Hepatocyte (in vitro differentiated cells): ENCODE results near the gene TNFRSF14. TPM values are rescaled to one million over a fixed set of nuclear protein-coding genes. Genes with fewer than 3 reads are reported as not detected.

Experiments used
- DNase-seq: peaks from one replicate; pipeline ENCODE4 v3.0.0-alpha.2; 2016; ENCODE audit warnings: low spot score
- H2AFZ ChIP-seq: fragments of 200-600 bp; sonication (generic); 2 replicates; pipeline ENCODE4 v1.6.0; 2016; ENCODE audit warnings: antibody characterized with exemption, mild to moderate bottlenecking
- H3K27ac ChIP-seq: fragments of 200-600 bp; sonication (generic); 2 replicates; pipeline ENCODE4 v1.5.1; 2016; ENCODE audit warnings: mild to moderate bottlenecking
- H3K27me3 ChIP-seq: fragments of 200-600 bp; sonication (generic); 2 replicates; pipeline ENCODE4 v1.6.1; 2016
- H3K36me3 ChIP-seq: fragments of 200-600 bp; sonication (generic); replicated peaks from 2 replicates; pipeline ENCODE4 v1.5.1; 2016; ENCODE audit warnings: low read depth; ENCODE audit not compliant: insufficient read depth
- H3K4me1 ChIP-seq: fragments of 200-600 bp; sonication (generic); 2 replicates; pipeline ENCODE4 v1.5.1; 2016; ENCODE audit warnings: mild to moderate bottlenecking, moderate library complexity; ENCODE audit not compliant: insufficient read depth
- H3K4me2 ChIP-seq: fragments of 200-600 bp; sonication (generic); 2 replicates; pipeline ENCODE4 v1.6.0; 2016
- H3K4me3 ChIP-seq: fragments of 200-600 bp; sonication (generic); 2 replicates; pipeline ENCODE4 v1.5.1; 2016; ENCODE audit warnings: mild to moderate bottlenecking
- H3K79me2 ChIP-seq: fragments of 200-600 bp; sonication (generic); 2 replicates; pipeline ENCODE4 v1.6.0; 2017; ENCODE audit warnings: mild to moderate bottlenecking
- H3K9me2 ChIP-seq: fragments of 200-600 bp; sonication (generic); replicated peaks from 2 replicates; pipeline ENCODE4 v1.6.0; 2017; ENCODE audit warnings: mild to moderate bottlenecking; ENCODE audit not compliant: insufficient read depth
- H3K9me3 ChIP-seq: fragments of 200-600 bp; sonication (generic); 2 replicates; pipeline ENCODE4 v1.5.1; 2016; ENCODE audit warnings: low read depth, mild to moderate bottlenecking
- H4K20me1 ChIP-seq: fragments of 200-600 bp; sonication (generic); 2 replicates; pipeline ENCODE4 v1.6.0; 2016; ENCODE audit warnings: mild to moderate bottlenecking; ENCODE audit not compliant: insufficient read depth, poor library complexity, severe bottlenecking
- CTCF ChIP-seq: fragments of 200-600 bp; sonication (generic); IDR thresholded peaks from 2 replicates; pipeline ENCODE4 v1.5.1; 2016; ENCODE audit warnings: antibody characterized with exemption, mild to moderate bottlenecking; ENCODE audit not compliant: poor library complexity
- EZH2 ChIP-seq: fragments of 200-600 bp; sonication (generic); IDR thresholded peaks from 2 replicates; pipeline ENCODE4 v1.6.1; 2016; ENCODE audit warnings: antibody characterized with exemption, mild to moderate bottlenecking, borderline replicate concordance
- EZH2phosphoT487 ChIP-seq: fragments of 200-600 bp; sonication (generic); IDR thresholded peaks from one replicate; pipeline ENCODE4 v1.6.1; 2018; ENCODE audit warnings: antibody characterized with exemption, mild to moderate bottlenecking, low read depth, moderate library complexity; ENCODE audit not compliant: unreplicated experiment, severe bottlenecking
- WGBS: methylation state at CpG from one replicate; pipeline ENCODE4 v1.1.6; 2016; ENCODE audit warnings: low lambda C conversion rate; ENCODE audit errors: missing lambda C conversion rate; 5-methylcytosine and 5-hydroxymethylcytosine counted together
- polyA plus RNA-seq: library from polyadenylated mRNA; unstranded; fragments of >200 nt; fragmentation: Nextera tagmentation; extraction: Ambion mirVana; gene quantifications from 2 replicates; pipeline ENCODE4 v1.2.1, GENCODE V29; 2016
- total RNA-seq: library from RNA; depleted of rRNA; stranded (reverse); fragments of >200 nt; gene quantifications from 2 replicates; pipeline ENCODE4 v1.2.3, GENCODE V29; 2014

Gene TNFRSF14
- total and polyA plus RNA-seq, 2 experiments from 2014 or later = 5.3 to 6.1 TPM

GRCh38 chr1:2525920-2526823, 30.0 kb upstream of the TNFRSF14 start, which contains the start of gene PANK4:
Gene PANK4, minus strand, starts transcription at chr1:2526596. Its CDS starts 9 bp downstream, at chr1:2526587.
- H3K27me3 ChIP-seq = peaks cover 26% of the 10 kb centered on the region
- H3K9me2 ChIP-seq = no peaks in the 10 kb centered on the region
- WGBS = under 1% methylated on average over 68 of the region's 107 CpGs
- peak within 1 kb of the TSS; percentile 60 for H2AFZ ChIP-seq
- H3K79me2 ChIP-seq = peaks cover 46% of the 10 kb centered on the region
- peaks cover 27% of the 10 kb centered on the region for H3K4me1 ChIP-seq
- peaks cover 45% of the 10 kb centered on the region for H4K20me1 ChIP-seq
- DNase-seq = peak; percentile 98
- H3K27ac ChIP-seq = peak within 1 kb of the TSS; percentile 48
- no peaks in the 10 kb centered on the region for H3K36me3 ChIP-seq
- no peaks in the 10 kb centered on the region for H3K9me3 ChIP-seq
- peak within 1 kb of the TSS; percentile 99 for H3K4me2 ChIP-seq
- no peak for TF ChIP-seq EZH2
- TF ChIP-seq CTCF = no peak
- TF ChIP-seq EZH2phosphoT487 = no peak
- H3K4me3 ChIP-seq = peak within 1 kb of the TSS; percentile 97

- Histone ChIP-seq H3K27ac (no peak overlapping the region), H3K79me2 (peaks cover 40% of the 10 kb centered on the region), H3K9me2 (no peaks in the 10 kb centered on the region), H3K4me3 (peak overlapping the region; percentile 11), H3K36me3 (no peaks in the 10 kb centered on the region), H3K27me3 (peaks cover 35% of the 10 kb centered on the region), H2AFZ (no peak overlapping the region), H3K4me2 (peak overlapping the region; percentile 79), H4K20me1 (peaks cover 39% of the 10 kb centered on the region), H3K4me1 (peaks cover 27% of the 10 kb centered on the region), H3K9me3 (no peaks in the 10 kb centered on the region)
- peak; percentile 71 for DNase-seq
- TF ChIP-seq CTCF = no peak
- no peak for TF ChIP-seq EZH2phosphoT487
- no peak for TF ChIP-seq EZH2
- WGBS = 41% methylated on average over 19 of the region's 20 CpGs
These were observed 29.2 kb upstream of the TNFRSF14 start for GRCh38 chr1:2526824-2527555.

- Histone ChIP-seq H3K4me1 (peaks cover 27% of the 10 kb centered on the region), H3K27me3 (peaks cover 40% of the 10 kb centered on the region), H3K9me2 (no peaks in the 10 kb centered on the region), H2AFZ (no peak overlapping the region), H3K4me3 (no peak overlapping the region), H3K36me3 (no peaks in the 10 kb centered on the region), H3K27ac (no peak overlapping the region), H3K4me2 (no peak overlapping the region), H3K79me2 (peaks cover 35% of the 10 kb centered on the region), H3K9me3 (no peaks in the 10 kb centered on the region), H4K20me1 (peaks cover 35% of the 10 kb centered on the region)
- TF ChIP-seq EZH2 (no peak), CTCF (no peak), EZH2phosphoT487 (no peak)
- WGBS = 89% methylated on average over 4 of the region's 4 CpGs
- no peak for DNase-seq
These were observed 28.7 kb upstream of the TNFRSF14 start for GRCh38 chr1:2527556-2527860.
